Activated CD4-positive, alpha-beta memory T cell treated with anti-CD3 and anti-CD28 coated beads, Interleukin-2, amount 10 ng/mL, durations not matched to agents 7 days and 5 days (primary cell): ENCODE results near the gene RBM34. TPM values are rescaled to one million over a fixed set of nuclear protein-coding genes. Genes with fewer than 3 reads are reported as not detected.
"Not testable (repeated sequence)": the region's sequence is repeated elsewhere in the genome, so short reads cannot be mapped to it uniquely, and the experiment has no call there.

Experiments
- CTCF ChIA-PET: fragments of 350-600 bp; sonication (Branson Sonifier 250); formaldehyde crosslinking; loops from one replicate; lab custom pipeline; 2021; ENCODE audit warnings: antibody characterized with exemption, inconsistent platforms; lab: Charles Lee
- POLR2A ChIA-PET: fragments of 350-600 bp; sonication (Branson Sonifier 250); formaldehyde crosslinking; loops from one replicate; lab custom pipeline; 2021; ENCODE audit warnings: antibody characterized with exemption; lab: Charles Lee
- DNase-seq: peaks from one replicate; pipeline ENCODE4 v3.0.0-alpha.2; 2020
- H3K27ac Mint-ChIP-seq: one replicate; pipeline ENCODE4 v1.8.0; 2021; ENCODE audit warnings: mild to moderate bottlenecking, mixed read lengths
- H3K27me3 Mint-ChIP-seq: one replicate; pipeline ENCODE4 v1.8.0; 2021; ENCODE audit warnings: mixed read lengths
- H3K36me3 Mint-ChIP-seq: one replicate; pipeline ENCODE4 v1.8.0; 2021; ENCODE audit warnings: low read depth, mixed read lengths
- H3K4me1 Mint-ChIP-seq: one replicate; pipeline ENCODE4 v1.8.0; 2021; ENCODE audit warnings: mixed read lengths
- H3K4me3 Mint-ChIP-seq: one replicate; pipeline ENCODE4 v1.8.0; 2021; ENCODE audit warnings: mild to moderate bottlenecking, mixed read lengths
- H3K9me3 Mint-ChIP-seq: one replicate; pipeline ENCODE4 v1.8.0; 2021; ENCODE audit warnings: mixed read lengths
- total RNA-seq, 2 experiments: library from RNA; stranded (reverse); gene quantifications; one replicate each; pipeline ENCODE4 v1.2.3, GENCODE V29; 2021

Gene RBM34
- total RNA-seq, 2 experiments from 2014 or later = 95.7 to 102 TPM

DNA sequence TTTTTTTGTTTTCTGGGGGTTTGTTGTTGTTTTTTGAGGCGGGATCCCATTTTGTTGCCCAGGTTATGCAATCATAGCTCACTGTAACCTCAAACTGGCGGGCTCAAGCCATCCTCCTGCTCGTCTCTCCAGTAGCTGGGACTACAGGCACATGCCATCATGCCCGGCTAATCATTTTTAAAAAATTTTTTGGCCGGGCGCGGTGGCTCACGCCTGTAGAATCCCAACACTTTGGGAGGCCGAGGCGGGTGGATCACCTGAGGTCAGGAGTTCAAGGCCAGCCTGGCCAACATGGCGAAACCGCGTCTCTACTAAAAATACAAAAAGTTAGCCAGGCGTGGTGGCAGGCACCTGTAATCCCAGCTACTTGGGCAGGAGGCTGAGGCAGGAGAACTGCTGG, 63.5 kb downstream of the RBM34 start:
- H3K27ac Mint-ChIP-seq, POLR2A ChIA-PET, H3K36me3 Mint-ChIP-seq, H3K9me3 Mint-ChIP-seq, H3K27me3 Mint-ChIP-seq, H3K4me3 Mint-ChIP-seq: not testable (repeated sequence)
- H3K4me1 Mint-ChIP-seq = peaks cover 14% of the 10 kb centered on the region
- CTCF ChIA-PET = interaction anchor here (1.1 kb wide), 1 partner anchor 326 kb away, joined by 3 read pairs; no protein-coding TSS in a partner anchor
- DNase-seq = peak; percentile 1

DNA sequence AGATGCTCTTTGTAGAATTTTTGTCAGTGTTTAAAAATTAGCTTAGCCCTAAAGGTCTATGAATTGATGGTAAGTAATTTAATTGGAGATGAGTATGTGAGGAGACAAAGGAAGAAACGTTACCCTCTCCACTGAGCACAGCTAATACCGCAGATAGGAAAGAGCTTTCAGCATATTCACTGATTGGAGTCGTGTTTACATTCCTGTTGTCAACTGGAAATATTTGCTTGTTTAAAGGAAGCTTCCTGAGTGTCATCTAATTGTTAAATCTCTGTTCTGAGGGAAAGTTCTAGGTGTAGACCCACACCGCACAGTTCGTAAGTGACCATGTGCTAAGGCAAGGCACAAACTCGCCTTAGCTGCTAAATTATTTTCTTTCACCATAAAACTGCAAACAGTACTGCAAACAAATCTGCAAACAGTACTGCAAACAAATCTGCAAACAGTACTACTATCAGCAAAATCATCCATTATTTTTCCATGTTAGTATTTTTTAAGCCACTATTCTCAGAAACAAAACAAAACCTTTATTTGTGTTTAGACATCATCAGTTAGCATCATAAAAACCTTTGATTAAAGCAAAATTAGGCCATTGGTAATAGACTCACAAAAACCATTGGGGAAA, 65.0 kb downstream of the RBM34 start:
- Mint-ChIP-seq H3K36me3 (no peaks in the 10 kb centered on the region), H3K4me1 (peaks cover 8% of the 10 kb centered on the region), H3K27ac (no peak overlapping the region), H3K9me3 (no peaks in the 10 kb centered on the region), H3K27me3 (peaks cover 5% of the 10 kb centered on the region), H3K4me3 (no peak overlapping the region)
- DNase-seq = no peak
- ChIA-PET CTCF (interaction anchor here (0.7 to 3.0 kb wide), 6 partner anchors 8 to 518 kb away, joined by 3 to 19 read pairs (median 3); partner anchors contain the start of gene B3GALNT2), POLR2A (interaction anchor here (0.8 to 1.2 kb wide), 3 partner anchors 9 to 169 kb away, joined by 3 read pairs; no protein-coding TSS in a partner anchor)

DNA sequence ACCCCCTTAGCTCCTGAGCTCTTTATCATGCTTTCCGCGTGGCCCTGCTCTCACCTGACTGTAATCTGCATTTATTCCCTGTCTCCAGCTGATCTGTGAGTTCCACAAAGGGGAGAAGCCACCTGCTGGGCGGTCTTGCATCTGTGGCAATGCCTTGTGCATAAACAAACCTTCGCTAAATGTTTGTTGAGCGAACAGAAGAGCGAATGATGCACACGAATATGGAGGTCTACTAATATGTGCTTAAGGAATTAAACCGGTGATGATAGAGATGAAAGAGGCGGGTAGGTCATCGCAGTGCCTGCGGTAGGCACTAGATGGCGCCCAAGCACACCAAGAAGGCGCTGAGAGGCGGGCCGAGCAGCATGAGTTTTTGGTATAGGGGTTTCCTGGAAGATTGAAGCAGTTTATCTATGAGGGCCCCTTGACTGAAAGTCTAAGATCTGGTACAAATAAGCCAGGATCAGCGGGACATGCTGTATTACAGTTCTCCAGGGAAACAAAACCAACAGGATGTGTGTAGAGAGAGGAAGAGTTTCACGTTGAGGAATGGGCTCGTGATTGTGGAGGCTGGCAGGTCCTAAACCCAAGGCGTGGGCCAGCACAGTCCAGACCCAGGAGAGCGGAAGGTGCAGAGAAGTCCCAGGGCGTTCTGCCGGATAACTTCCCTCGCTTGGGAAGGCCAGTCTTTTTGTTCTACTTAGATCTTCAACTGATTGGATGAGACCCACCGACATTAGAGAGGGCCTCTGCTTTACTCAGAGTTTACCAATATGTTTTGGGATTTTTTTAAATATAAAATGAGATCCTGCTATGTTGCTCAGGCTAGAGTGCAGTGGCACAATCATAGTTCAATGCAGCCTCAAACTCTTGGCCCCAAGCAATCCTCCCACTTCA, 67.1 kb downstream of the RBM34 start:
- H3K9me3 Mint-ChIP-seq = no peaks in the 10 kb centered on the region
- no peak overlapping the region for H3K4me3 Mint-ChIP-seq
- peak; percentile 85 for DNase-seq
- no peak overlapping the region for H3K27ac Mint-ChIP-seq
- H3K36me3 Mint-ChIP-seq = no peaks in the 10 kb centered on the region
- peaks cover 3% of the 10 kb centered on the region for H3K27me3 Mint-ChIP-seq
- peaks cover 13% of the 10 kb centered on the region for H3K4me1 Mint-ChIP-seq
- ChIA-PET POLR2A (no interaction called here), CTCF (interaction anchor here (0.7 to 3.0 kb wide), 20 partner anchors 9 to 607 kb away, joined by 3 to 19 read pairs (median 3); partner anchors contain the start of gene B3GALNT2)

DNA sequence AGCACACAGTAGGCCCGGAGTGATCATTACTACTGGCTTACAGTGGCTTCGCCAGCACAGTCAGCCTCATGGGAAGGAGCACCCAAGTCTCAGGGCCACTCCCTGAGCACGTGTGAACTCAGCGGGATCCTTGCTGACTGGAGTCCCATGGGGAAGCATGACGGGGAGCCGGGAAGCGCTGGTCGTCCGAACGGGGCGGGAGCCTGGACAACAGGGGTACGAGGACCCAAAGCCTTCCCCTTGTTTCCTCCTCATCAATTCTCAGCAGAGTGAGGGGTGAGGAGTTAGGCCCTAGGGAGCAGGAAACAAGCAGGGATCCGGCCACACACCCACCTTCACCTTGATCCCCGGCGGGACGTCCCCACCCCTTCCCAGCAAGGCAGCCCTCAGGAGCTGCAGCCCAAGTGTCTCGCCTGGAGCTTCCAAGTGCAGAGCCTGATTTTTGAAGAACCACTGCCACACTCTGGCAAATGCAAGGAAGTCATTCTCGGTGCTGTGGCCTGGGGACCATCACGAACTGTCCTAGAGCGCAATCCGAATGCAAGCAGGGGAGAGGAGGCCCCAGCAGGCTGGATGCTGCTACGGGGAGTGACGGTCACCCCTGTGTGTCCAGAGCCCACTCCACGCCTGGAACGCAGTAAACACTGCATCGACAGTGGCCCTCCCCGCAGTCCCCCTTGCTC, 67.9 kb downstream of the RBM34 start:
- POLR2A ChIA-PET = interaction anchor here (0.6 kb wide), 1 partner anchor 496 kb away, joined by 3 read pairs; no protein-coding TSS in a partner anchor
- H3K4me3 Mint-ChIP-seq = no peak overlapping the region
- H3K27ac Mint-ChIP-seq = no peak overlapping the region
- peaks cover 18% of the 10 kb centered on the region for H3K4me1 Mint-ChIP-seq
- CTCF ChIA-PET = interaction anchor here (0.7 to 2.4 kb wide), 14 partner anchors 10 to 606 kb away, joined by 3 to 16 read pairs (median 3); no protein-coding TSS in a partner anchor
- no peaks in the 10 kb centered on the region for H3K9me3 Mint-ChIP-seq
- H3K36me3 Mint-ChIP-seq = no peaks in the 10 kb centered on the region
- peaks cover 3% of the 10 kb centered on the region for H3K27me3 Mint-ChIP-seq
- no peak for DNase-seq

DNA sequence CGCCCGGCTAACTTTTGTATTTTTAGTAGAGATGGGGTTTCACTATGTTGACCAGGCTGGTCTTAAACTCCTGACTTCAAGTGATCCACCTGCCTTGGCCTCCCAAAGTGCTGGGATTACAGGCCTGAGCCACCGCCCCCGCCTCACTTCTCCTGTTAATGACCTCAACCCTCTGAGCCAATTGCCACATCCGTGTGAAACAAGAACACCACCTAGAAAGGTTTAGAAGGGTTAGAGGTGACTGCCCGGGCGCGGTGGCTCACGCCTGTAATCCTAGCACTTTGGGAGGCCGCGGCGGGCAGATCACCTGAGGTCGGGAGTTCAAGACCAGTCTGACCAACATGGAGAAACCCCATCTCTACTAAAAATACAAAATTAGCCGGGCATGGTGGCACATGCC, 68.6 kb downstream of the RBM34 start:
- DNase-seq, H3K27me3 Mint-ChIP-seq, H3K9me3 Mint-ChIP-seq, H3K36me3 Mint-ChIP-seq, H3K4me3 Mint-ChIP-seq, H3K27ac Mint-ChIP-seq, POLR2A ChIA-PET: not testable (repeated sequence)
- H3K4me1 Mint-ChIP-seq = peaks cover 18% of the 10 kb centered on the region
- CTCF ChIA-PET = interaction anchor here (0.6 to 1.8 kb wide), 4 partner anchors 9 to 489 kb away, joined by 4 to 6 read pairs (median 6); no protein-coding TSS in a partner anchor

DNA sequence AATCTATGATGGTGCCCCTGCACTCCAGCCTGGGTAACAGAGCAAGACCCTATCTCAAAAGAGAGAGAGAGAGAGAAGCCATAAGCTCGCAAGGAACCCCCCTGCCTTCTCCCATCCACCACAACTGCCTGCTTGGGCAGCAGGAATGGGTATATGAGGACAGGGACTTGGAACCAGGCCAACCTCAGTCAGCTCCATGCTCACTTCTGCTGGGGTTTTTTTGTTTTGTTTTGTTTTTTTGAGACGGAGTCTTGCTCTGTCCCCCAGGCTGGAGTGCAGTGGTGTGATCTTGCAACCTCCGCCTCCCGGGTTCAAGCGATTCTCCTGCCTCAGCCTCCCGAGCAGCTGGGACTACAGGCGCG, 69.0 kb downstream of the RBM34 start:
- H3K9me3 Mint-ChIP-seq, H3K27me3 Mint-ChIP-seq, POLR2A ChIA-PET, H3K36me3 Mint-ChIP-seq, H3K4me3 Mint-ChIP-seq, H3K27ac Mint-ChIP-seq, DNase-seq: not testable (repeated sequence)
- H3K4me1 Mint-ChIP-seq = peaks cover 18% of the 10 kb centered on the region
- CTCF ChIA-PET = interaction anchor here (0.6 to 1.7 kb wide), 3 partner anchors 9 to 489 kb away, joined by 4 to 6 read pairs (median 6); no protein-coding TSS in a partner anchor

DNA sequence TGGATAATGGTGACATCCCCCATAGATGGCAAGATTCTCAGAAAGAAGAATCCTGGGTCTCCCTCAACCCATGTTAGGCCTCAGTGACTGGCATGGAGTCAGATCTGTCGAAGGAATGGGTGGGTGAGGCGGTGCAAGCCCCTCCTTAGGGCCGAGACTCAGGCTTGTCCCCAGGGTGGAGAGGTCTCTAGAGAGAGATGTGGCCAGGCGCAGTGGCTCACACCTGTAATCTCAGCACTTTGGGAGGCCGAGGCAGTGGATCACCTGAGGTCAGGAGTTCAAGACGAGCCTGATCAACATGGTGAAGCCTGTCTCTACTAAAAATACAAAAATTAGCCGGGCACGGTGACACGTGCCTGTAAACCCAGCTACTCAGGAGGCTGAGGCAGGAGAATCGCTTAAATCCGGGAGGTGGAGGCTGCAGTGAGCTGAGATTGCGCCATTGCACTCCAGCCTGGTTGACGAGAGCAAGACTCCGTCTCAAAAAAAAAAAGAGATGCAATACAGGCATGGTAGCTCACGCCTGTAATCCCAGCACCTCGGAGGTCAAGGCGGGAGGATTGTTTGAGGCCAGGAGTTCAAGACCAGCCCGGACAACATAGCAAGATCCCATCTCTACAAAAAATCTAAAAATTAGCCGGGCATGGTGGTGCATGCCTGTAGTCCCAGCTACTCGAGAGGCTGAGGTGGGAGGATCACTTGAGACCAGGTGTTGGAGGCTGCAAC, 69.6 kb downstream of the RBM34 start:
- POLR2A ChIA-PET, H3K9me3 Mint-ChIP-seq, H3K4me3 Mint-ChIP-seq, H3K36me3 Mint-ChIP-seq, DNase-seq, H3K27ac Mint-ChIP-seq, H3K27me3 Mint-ChIP-seq: not testable (repeated sequence)
- H3K4me1 Mint-ChIP-seq = peaks cover 18% of the 10 kb centered on the region
- CTCF ChIA-PET = interaction anchor here (1.0 to 1.7 kb wide), 2 partner anchors 8 to 325 kb away, joined by 6 read pairs; no protein-coding TSS in a partner anchor

DNA sequence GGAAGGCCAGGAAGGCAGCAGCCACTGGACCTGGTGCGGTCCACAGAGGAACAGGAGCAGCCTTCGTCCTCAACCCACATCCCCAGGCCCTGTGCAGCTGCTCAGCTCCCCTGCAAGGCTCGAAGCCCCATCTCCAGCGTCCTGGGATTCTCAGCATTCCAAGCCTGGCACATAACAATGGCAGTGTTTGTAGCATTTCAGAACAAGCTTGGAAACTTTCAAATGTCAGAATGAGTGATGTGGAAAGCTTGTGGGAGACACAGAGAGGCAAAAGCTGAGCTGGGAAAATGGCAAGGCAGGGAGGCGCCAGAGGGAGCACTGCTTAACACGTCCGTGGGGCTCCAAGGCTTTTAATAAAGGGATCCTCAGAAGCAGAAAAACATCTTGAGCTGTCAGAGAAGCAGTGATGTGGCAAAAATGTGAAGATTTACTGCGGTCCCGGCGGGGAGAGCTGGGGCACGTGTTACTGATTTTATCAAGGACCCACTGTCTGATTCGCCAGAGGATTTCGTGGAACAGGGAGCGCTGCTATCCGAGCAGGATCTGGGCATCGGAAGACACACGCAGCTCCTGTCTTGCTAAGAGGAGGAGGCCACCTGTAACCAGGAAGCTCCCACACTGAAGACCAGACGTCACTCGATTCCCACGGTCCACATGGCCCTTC, 70.5 kb downstream of the RBM34 start:
- H3K4me3 Mint-ChIP-seq = no peak overlapping the region
- DNase-seq = no peak
- H3K36me3 Mint-ChIP-seq = no peaks in the 10 kb centered on the region
- no peak overlapping the region for H3K27ac Mint-ChIP-seq
- ChIA-PET CTCF (interaction anchor here (1.4 kb wide), 1 partner anchor 591 kb away, joined by 4 read pairs; no protein-coding TSS in a partner anchor), POLR2A (interaction anchor here (0.9 kb wide), 1 partner anchor 490 kb away, joined by 3 read pairs; no protein-coding TSS in a partner anchor)
- H3K27me3 Mint-ChIP-seq = no peaks in the 10 kb centered on the region
- peaks cover 18% of the 10 kb centered on the region for H3K4me1 Mint-ChIP-seq
- no peaks in the 10 kb centered on the region for H3K9me3 Mint-ChIP-seq

DNA sequence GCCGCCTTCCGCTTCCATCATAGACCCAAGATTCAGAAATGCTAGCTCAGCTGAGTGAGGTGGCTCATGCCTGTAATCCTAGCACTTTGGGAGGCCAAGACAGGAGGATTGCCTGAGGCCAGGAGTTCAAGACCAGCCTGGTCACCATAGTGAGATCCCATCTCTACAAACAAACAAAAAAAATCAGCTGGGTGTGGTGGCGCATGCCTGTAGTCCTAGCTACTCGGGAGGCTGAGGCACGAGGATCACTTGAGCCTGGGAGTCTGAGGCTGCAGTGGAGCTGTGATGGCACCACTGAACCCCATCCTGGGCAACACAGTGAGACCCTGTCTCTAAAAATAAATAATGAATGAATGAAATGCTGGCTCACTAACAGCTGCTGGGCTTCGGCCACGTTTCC, 72.1 kb downstream of the RBM34 start:
- Mint-ChIP-seq H3K27me3 (no peaks in the 10 kb centered on the region), H3K4me3 (no peak overlapping the region), H3K4me1 (peaks cover 17% of the 10 kb centered on the region), H3K9me3 (no peaks in the 10 kb centered on the region), H3K27ac (no peak overlapping the region), H3K36me3 (no peaks in the 10 kb centered on the region)
- ChIA-PET CTCF (interaction anchor here (1.0 to 1.1 kb wide), 3 partner anchors 328 to 602 kb away, joined by 3 to 4 read pairs (median 3); no protein-coding TSS in a partner anchor), POLR2A (interaction anchor here (1.0 to 1.8 kb wide), 3 partner anchors 10 to 610 kb away, joined by 3 to 4 read pairs (median 3); partner anchors contain the start of gene TARBP1)
- no peak for DNase-seq

DNA sequence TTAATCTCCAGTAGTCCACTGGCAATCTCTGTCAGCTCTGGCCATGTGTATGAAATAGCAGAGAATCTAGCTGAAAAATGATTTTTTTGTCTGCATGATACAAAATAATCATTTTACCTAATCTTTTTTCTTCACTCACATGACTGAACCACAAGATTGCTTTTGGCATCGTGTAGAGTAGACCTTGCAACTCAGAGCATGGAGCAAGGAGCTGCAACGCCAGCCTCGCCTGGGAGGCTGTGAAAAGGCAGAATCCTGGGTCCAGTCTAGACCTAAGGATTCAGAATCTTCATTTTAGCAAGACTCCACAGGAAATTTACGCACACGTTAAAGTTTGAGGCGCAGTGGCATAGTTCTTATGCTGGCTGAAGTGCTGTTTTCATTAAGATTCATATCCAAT, 72.6 kb downstream of the RBM34 start:
- CTCF ChIA-PET = interaction anchor here (1.0 to 1.1 kb wide), 3 partner anchors 328 to 601 kb away, joined by 3 to 4 read pairs (median 3); no protein-coding TSS in a partner anchor
- H3K36me3 Mint-ChIP-seq = no peaks in the 10 kb centered on the region
- POLR2A ChIA-PET = interaction anchor here (1.0 to 1.8 kb wide), 3 partner anchors 10 to 610 kb away, joined by 3 to 4 read pairs (median 3); partner anchors contain the start of gene TARBP1
- no peaks in the 10 kb centered on the region for H3K27me3 Mint-ChIP-seq
- H3K9me3 Mint-ChIP-seq = no peaks in the 10 kb centered on the region
- H3K4me3 Mint-ChIP-seq = no peak overlapping the region
- H3K4me1 Mint-ChIP-seq = peaks cover 18% of the 10 kb centered on the region
- H3K27ac Mint-ChIP-seq = no peak overlapping the region
- no peak for DNase-seq

DNA sequence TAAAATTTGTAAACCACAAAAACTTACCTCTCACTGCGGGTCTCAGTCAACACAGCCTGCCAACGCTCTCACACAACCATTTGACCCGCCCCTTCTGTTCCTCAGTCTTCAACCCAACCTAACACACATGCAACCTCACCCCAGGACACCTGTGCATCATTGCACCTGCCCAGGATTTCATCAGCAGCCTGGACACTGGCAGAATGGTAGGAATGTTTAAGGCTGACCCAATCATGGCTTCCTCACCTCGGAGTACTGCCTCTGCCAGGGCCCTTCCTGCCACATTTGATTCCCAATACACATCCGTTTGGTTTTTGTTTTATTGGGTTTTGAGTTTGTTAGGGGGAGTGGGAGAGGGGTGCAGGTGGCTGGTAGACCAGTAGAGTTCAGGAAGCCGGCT, 73.1 kb downstream of the RBM34 start:
- CTCF ChIA-PET = interaction anchor here (1.0 kb wide), 2 partner anchors 329 to 601 kb away, joined by 3 to 4 read pairs; no protein-coding TSS in a partner anchor

More for the DNA sequence above, 73.1 kb downstream of the RBM34 start:
- H3K9me3 Mint-ChIP-seq = no peaks in the 10 kb centered on the region
- no peak overlapping the region for H3K4me3 Mint-ChIP-seq
- POLR2A ChIA-PET = interaction anchor here (1.3 to 1.8 kb wide), 2 partner anchors 9 to 364 kb away, joined by 3 to 4 read pairs; no protein-coding TSS in a partner anchor
- peaks cover 23% of the 10 kb centered on the region for H3K4me1 Mint-ChIP-seq
- H3K36me3 Mint-ChIP-seq = no peaks in the 10 kb centered on the region
- no peaks in the 10 kb centered on the region for H3K27me3 Mint-ChIP-seq
- H3K27ac Mint-ChIP-seq = no peak overlapping the region
- no peak for DNase-seq
